ENCODE results near the gene AZIN2. TPM values are rescaled to one million over a fixed set of nuclear protein-coding genes. Genes with fewer than 3 reads are reported as not detected.
A peak's percentile ranks its signal among the peaks of the same experiment; 100 is the strongest.

Gene AZIN2
- total RNA-seq, 1 experiment from 2014 or later = 2.3 TPM

GRCh38 chr1:33081554-33082305, 777 bp downstream of the AZIN2 start:
- DNase-seq = no peak
- Histone ChIP-seq H3K36me3 (no peaks in the 10 kb centered on the region), H3K4me3 (peak overlapping the region; percentile 55), H3K27me3 (peaks cover 4% of the 10 kb centered on the region; the same call in 1 of the 2 replicates), H3K9me3 (no peaks in the 10 kb centered on the region)

- H3K36me3 ChIP-seq = no peaks in the 10 kb centered on the region
- H3K9me3 ChIP-seq = no peaks in the 10 kb centered on the region
- DNase-seq = no peak
- H3K4me3 ChIP-seq = no peak overlapping the region
- H3K27me3 ChIP-seq = peaks cover 4% of the 10 kb centered on the region; the same call in 1 of the 2 replicates
Measured at GRCh38 chr1:33082575-33083108, 1.7 kb downstream of the AZIN2 start.

- H3K9me3 ChIP-seq = no peaks in the 10 kb centered on the region
- peaks cover 4% of the 10 kb centered on the region; the same call in 1 of the 2 replicates for H3K27me3 ChIP-seq
- DNase-seq = no peak
- no peaks in the 10 kb centered on the region for H3K36me3 ChIP-seq
- no peak overlapping the region for H3K4me3 ChIP-seq
Measured at GRCh38 chr1:33085332-33085731, 4.4 kb downstream of the AZIN2 start.

- DNase-seq = peak; percentile 52
- H3K4me3 ChIP-seq = no peak overlapping the region
- no peaks in the 10 kb centered on the region for H3K9me3 ChIP-seq
- H3K36me3 ChIP-seq = no peaks in the 10 kb centered on the region
- peaks cover 4% of the 10 kb centered on the region; the same call in 1 of the 2 replicates for H3K27me3 ChIP-seq
Measured at GRCh38 chr1:33086384-33086850, 5.5 kb downstream of the AZIN2 start.

GRCh38 chr1:33087677-33088076, 6.7 kb downstream of the AZIN2 start:
- no peaks in the 10 kb centered on the region; the same call in 1 of the 2 replicates for H3K27me3 ChIP-seq
- no peaks in the 10 kb centered on the region for H3K36me3 ChIP-seq
- no peaks in the 10 kb centered on the region for H3K9me3 ChIP-seq
- H3K4me3 ChIP-seq = no peak overlapping the region
- no peak for DNase-seq

- Histone ChIP-seq H3K9me3 (no peaks in the 10 kb centered on the region), H3K27me3 (no peaks in the 10 kb centered on the region; the same call in 1 of the 2 replicates), H3K4me3 (no peak overlapping the region), H3K36me3 (no peaks in the 10 kb centered on the region)
- DNase-seq = no peak
Measured at GRCh38 chr1:33088119-33088906, 7.4 kb downstream of the AZIN2 start.

GRCh38 chr1:33089457-33089856, 8.5 kb downstream of the AZIN2 start:
- no peaks in the 10 kb centered on the region for H3K27me3 ChIP-seq
- H3K9me3 ChIP-seq = no peaks in the 10 kb centered on the region
- H3K4me3 ChIP-seq = no peak overlapping the region
- no peaks in the 10 kb centered on the region for H3K36me3 ChIP-seq
- DNase-seq = no peak

- no peak for DNase-seq
- no peaks in the 10 kb centered on the region for H3K36me3 ChIP-seq
Measured at GRCh38 chr1:33092438-33092837, 11.5 kb downstream of the AZIN2 start.

GRCh38 chr1:33093004-33093403, 12.1 kb downstream of the AZIN2 start:
- Histone ChIP-seq H3K9me3 (no peaks in the 10 kb centered on the region), H3K36me3 (no peaks in the 10 kb centered on the region), H3K4me3 (no peak overlapping the region), H3K27me3 (no peaks in the 10 kb centered on the region)
- DNase-seq = no peak

More at GRCh38 chr1:33092438-33092837, 11.5 kb downstream of the AZIN2 start:
- Histone ChIP-seq H3K27me3 (no peaks in the 10 kb centered on the region), H3K4me3 (no peak overlapping the region), H3K9me3 (no peaks in the 10 kb centered on the region)

GRCh38 chr1:33094486-33094885, 13.5 kb downstream of the AZIN2 start:
- Histone ChIP-seq H3K36me3 (no peaks in the 10 kb centered on the region), H3K4me3 (no peak overlapping the region), H3K9me3 (no peaks in the 10 kb centered on the region), H3K27me3 (no peaks in the 10 kb centered on the region)
- no peak for DNase-seq

- Histone ChIP-seq H3K27me3 (no peaks in the 10 kb centered on the region), H3K36me3 (no peaks in the 10 kb centered on the region)
Measured at GRCh38 chr1:33094971-33095604, 14.1 kb downstream of the AZIN2 start.

GRCh38 chr1:33096363-33097005, 15.5 kb downstream of the AZIN2 start:
- DNase-seq = no peak
- H3K27me3 ChIP-seq = no peaks in the 10 kb centered on the region
- no peaks in the 10 kb centered on the region for H3K9me3 ChIP-seq
- H3K4me3 ChIP-seq = no peak overlapping the region
- no peaks in the 10 kb centered on the region for H3K36me3 ChIP-seq

More at GRCh38 chr1:33094971-33095604, 14.1 kb downstream of the AZIN2 start:
- DNase-seq = peak; percentile 40
- Histone ChIP-seq H3K9me3 (no peaks in the 10 kb centered on the region), H3K4me3 (no peak overlapping the region)

- DNase-seq = no peak
- H3K4me3 ChIP-seq = no peak overlapping the region
Measured at GRCh38 chr1:33097137-33097611, 16.2 kb downstream of the AZIN2 start.

GRCh38 chr1:33097762-33098161, 16.8 kb downstream of the AZIN2 start:
- DNase-seq = no peak
- no peak overlapping the region for H3K4me3 ChIP-seq
- no peaks in the 10 kb centered on the region for H3K9me3 ChIP-seq
- no peaks in the 10 kb centered on the region for H3K27me3 ChIP-seq
- H3K36me3 ChIP-seq = no peaks in the 10 kb centered on the region

More at GRCh38 chr1:33097137-33097611, 16.2 kb downstream of the AZIN2 start:
- Histone ChIP-seq H3K27me3 (no peaks in the 10 kb centered on the region), H3K9me3 (no peaks in the 10 kb centered on the region), H3K36me3 (no peaks in the 10 kb centered on the region)

- H3K9me3 ChIP-seq = no peaks in the 10 kb centered on the region
- no peaks in the 10 kb centered on the region for H3K27me3 ChIP-seq
- no peak for DNase-seq
- no peak overlapping the region for H3K4me3 ChIP-seq
- H3K36me3 ChIP-seq = no peaks in the 10 kb centered on the region
Measured at GRCh38 chr1:33098371-33098770, 17.4 kb downstream of the AZIN2 start.
